HAP-1 (cell line): Measurements from ENCODE around the gene ZNF175.
A peak's percentile ranks its signal among the peaks of the same experiment; 100 is the strongest.

Experiments used
- DNase-seq, 2 experiments: peaks; one replicate each; pipeline ENCODE4 v3.0.0-alpha.2; 2016 to 2020; ENCODE audit warnings: low spot score in 2 of 2
- H3K27me3 ChIP-seq: fragments of 250-450 bp; sonication (Bioruptor Pico); 2 replicates; pipeline ENCODE4 v1.5.1; 2020; ENCODE audit warnings: low read depth, mild to moderate bottlenecking, moderate library complexity
- H3K36me3 ChIP-seq: fragments of 250-450 bp; sonication (Bioruptor Pico); replicated peaks from 2 replicates; pipeline ENCODE4 v1.5.1; 2020; ENCODE audit warnings: mild to moderate bottlenecking
- H3K4me1 ChIP-seq: fragments of 250-450 bp; sonication (Bioruptor Pico); 2 replicates; pipeline ENCODE4 v1.5.1; 2020; ENCODE audit warnings: mild to moderate bottlenecking
- H3K4me3 ChIP-seq: fragments of 250-450 bp; sonication (Bioruptor Pico); 2 replicates; pipeline ENCODE4 v1.5.1; 2020; ENCODE audit warnings: mild to moderate bottlenecking, moderate library complexity
- H3K9me3 ChIP-seq: fragments of 250-450 bp; sonication (Bioruptor Pico); 2 replicates; pipeline ENCODE4 v1.5.1; 2020; ENCODE audit warnings: mild to moderate bottlenecking, moderate library complexity
- in situ Hi-C: fragments of 300-500 bp; cut with MboI; formaldehyde crosslinking; loops from 3 replicates; pipeline ENCODE4 v1.14.3; 2020; ENCODE audit warnings: low sequenced_read_pairs, inconsistent platforms, mixed read lengths

The ZNF175 gene

GRCh38 chr19:51546107-51546649 lies 24.9 kb upstream of the ZNF175 start:
- H3K36me3 ChIP-seq: no peaks in the 10 kb centered on the region
- DNase-seq: no peak
- H3K27me3 ChIP-seq: no peaks in the 10 kb centered on the region
- in situ Hi-C loops: no loop called here
- no peaks in the 10 kb centered on the region for H3K4me1 ChIP-seq
- H3K4me3 ChIP-seq: no peak overlapping the region
- H3K9me3 ChIP-seq: no peaks in the 10 kb centered on the region

GRCh38 chr19:51546650-51547396 lies 24.3 kb upstream of the ZNF175 start:
- Histone ChIP-seq H3K9me3 (no peaks in the 10 kb centered on the region), H3K4me3 (no peak overlapping the region), H3K36me3 (no peaks in the 10 kb centered on the region), H3K4me1 (no peaks in the 10 kb centered on the region), H3K27me3 (no peaks in the 10 kb centered on the region)
- no peak for DNase-seq
- in situ Hi-C loops: no loop called here

- no peaks in the 10 kb centered on the region for H3K36me3 ChIP-seq
- no peaks in the 10 kb centered on the region for H3K9me3 ChIP-seq
- DNase-seq: no peak
- no peaks in the 10 kb centered on the region for H3K4me1 ChIP-seq
- H3K4me3 ChIP-seq: no peak overlapping the region
- no peaks in the 10 kb centered on the region for H3K27me3 ChIP-seq
- in situ Hi-C loops: no loop called here
Observed at GRCh38 chr19:51547397-51548212, 23.5 kb upstream of the ZNF175 start.

GRCh38 chr19:51548213-51548651 lies 22.9 kb upstream of the ZNF175 start:
- H3K36me3 ChIP-seq: no peaks in the 10 kb centered on the region
- DNase-seq: no peak
- no peaks in the 10 kb centered on the region for H3K9me3 ChIP-seq
- no peaks in the 10 kb centered on the region for H3K27me3 ChIP-seq
- no peaks in the 10 kb centered on the region for H3K4me1 ChIP-seq
- in situ Hi-C loops: no loop called here
- H3K4me3 ChIP-seq: no peak overlapping the region

GRCh38 chr19:51548891-51549305 lies 22.2 kb upstream of the ZNF175 start:
- H3K9me3 ChIP-seq: no peaks in the 10 kb centered on the region
- H3K27me3 ChIP-seq: no peaks in the 10 kb centered on the region
- in situ Hi-C loops: no loop called here
- no peaks in the 10 kb centered on the region for H3K36me3 ChIP-seq
- no peak overlapping the region for H3K4me3 ChIP-seq
- H3K4me1 ChIP-seq: no peaks in the 10 kb centered on the region
- DNase-seq: no peak

- Histone ChIP-seq H3K27me3 (no peaks in the 10 kb centered on the region), H3K9me3 (no peaks in the 10 kb centered on the region), H3K4me1 (no peaks in the 10 kb centered on the region), H3K36me3 (no peaks in the 10 kb centered on the region), H3K4me3 (no peak overlapping the region)
- in situ Hi-C loops: no loop called here
- no peak for DNase-seq
Observed at GRCh38 chr19:51549533-51550324, 21.4 kb upstream of the ZNF175 start.

GRCh38 chr19:51550848-51551672 lies 20.0 kb upstream of the ZNF175 start:
- Histone ChIP-seq H3K36me3 (no peaks in the 10 kb centered on the region), H3K4me3 (no peak overlapping the region), H3K9me3 (no peaks in the 10 kb centered on the region), H3K27me3 (no peaks in the 10 kb centered on the region), H3K4me1 (no peaks in the 10 kb centered on the region)
- no peak for DNase-seq
- in situ Hi-C loops: no loop called here

GRCh38 chr19:51551673-51552432 lies 19.2 kb upstream of the ZNF175 start:
- Histone ChIP-seq H3K27me3 (no peaks in the 10 kb centered on the region), H3K36me3 (no peaks in the 10 kb centered on the region), H3K4me3 (no peak overlapping the region), H3K4me1 (no peaks in the 10 kb centered on the region), H3K9me3 (no peaks in the 10 kb centered on the region)
- in situ Hi-C loops: no loop called here
- DNase-seq: no peak

GRCh38 chr19:51552608-51552995 lies 18.5 kb upstream of the ZNF175 start:
- in situ Hi-C loops: no loop called here
- no peaks in the 10 kb centered on the region for H3K36me3 ChIP-seq
- no peaks in the 10 kb centered on the region for H3K27me3 ChIP-seq
- DNase-seq: no peak
- H3K4me3 ChIP-seq: no peak overlapping the region
- no peaks in the 10 kb centered on the region for H3K9me3 ChIP-seq
- H3K4me1 ChIP-seq: no peaks in the 10 kb centered on the region

GRCh38 chr19:51552996-51553725 lies 17.9 kb upstream of the ZNF175 start:
- peak; percentile 6 to 86 for DNase-seq
- H3K4me1 ChIP-seq: no peaks in the 10 kb centered on the region
- in situ Hi-C loops: no loop called here
- H3K9me3 ChIP-seq: no peaks in the 10 kb centered on the region
- no peaks in the 10 kb centered on the region for H3K27me3 ChIP-seq
- H3K4me3 ChIP-seq: no peak overlapping the region
- no peaks in the 10 kb centered on the region for H3K36me3 ChIP-seq

GRCh38 chr19:51559240-51559639 lies 11.8 kb upstream of the ZNF175 start:
- in situ Hi-C loops: no loop called here
- H3K9me3 ChIP-seq: no peaks in the 10 kb centered on the region
- no peak for DNase-seq
- no peak overlapping the region for H3K4me3 ChIP-seq
- no peaks in the 10 kb centered on the region for H3K36me3 ChIP-seq
- H3K4me1 ChIP-seq: no peaks in the 10 kb centered on the region
- H3K27me3 ChIP-seq: no peaks in the 10 kb centered on the region

GRCh38 chr19:51560339-51560738 lies 10.7 kb upstream of the ZNF175 start:
- no peaks in the 10 kb centered on the region for H3K4me1 ChIP-seq
- no peak overlapping the region for H3K4me3 ChIP-seq
- H3K27me3 ChIP-seq: no peaks in the 10 kb centered on the region
- H3K36me3 ChIP-seq: no peaks in the 10 kb centered on the region
- no peaks in the 10 kb centered on the region for H3K9me3 ChIP-seq
- in situ Hi-C loops: no loop called here
- DNase-seq: no peak
